EH (cell line): ENCODE measurements around the gene ZBTB46.

Experiments used
- DNase-seq: peaks from one replicate; pipeline ENCODE4 v3.0.0-alpha.2; 2015; ENCODE audit warnings: low read depth

ZBTB46 gene

GRCh38 chr20:63694584-63695423 lies 136.3 kb downstream of the ZBTB46 start:
- DNase-seq: no peak

- no peak for DNase-seq
Measured at GRCh38 chr20:63693733-63694583, 137.1 kb downstream of the ZBTB46 start.
